K562 (cell line): Measurements from ENCODE around the gene NAP1L4.

ENCODE experiments used
- CTCF ChIP-seq, 3 experiments: IDR thresholded peaks in 2 of 3; conservative IDR thresholded peaks in 1 of 3; 2 replicates each; pipeline ENCODE4 v1.5.1; 2011 to 2012; ENCODE audit warnings: low read length in 3 of 3, mild to moderate bottlenecking in 3 of 3, control low read depth in 2 of 3, improper control_type of control experiment in 1 of 3, inconsistent platforms in 1 of 3, low read depth in 1 of 3, mixed read lengths in 1 of 3, moderate library complexity in 1 of 3; ENCODE audit not compliant: insufficient read depth in 2 of 3
- E2F6 ChIP-seq, 2 experiments: IDR thresholded peaks; 2 replicates each; pipeline ENCODE4 v1.6.1; 2011; ENCODE audit warnings: borderline replicate concordance in 1 of 2, control low read depth in 1 of 2, low read depth in 1 of 2, low read length in 1 of 2, mild to moderate bottlenecking in 1 of 2, mixed read lengths in 1 of 2, moderate library complexity in 1 of 2; ENCODE audit not compliant: insufficient read depth in 1 of 2, insufficient read length in 1 of 2, poor library complexity in 1 of 2, severe bottlenecking in 1 of 2; ENCODE audit errors: extremely low read depth in 1 of 2
- MEF2A ChIP-seq: IDR thresholded peaks from 2 replicates; pipeline ENCODE4 v1.6.1; 2011; ENCODE audit warnings: low read depth, mild to moderate bottlenecking, low read length, moderate library complexity; ENCODE audit not compliant: control insufficient read depth
- OTX1 ChIP-seq: fragments of 450-650 bp; formaldehyde crosslinking; IDR thresholded peaks from 2 replicates; pipeline ENCODE4 v1.4.0; 2022; ENCODE audit warnings: mild to moderate bottlenecking
- RNF2 ChIP-seq: sonication (generic); IDR thresholded peaks from 2 replicates; pipeline ENCODE4 v1.6.1; 2016
- TAF1 ChIP-seq: IDR thresholded peaks from 2 replicates; pipeline ENCODE4 v1.6.1; 2011; ENCODE audit warnings: mild to moderate bottlenecking, low read length, moderate library complexity; ENCODE audit not compliant: insufficient read depth, control insufficient read depth, severe bottlenecking; ENCODE audit errors: extremely low read depth
- ZBED1 ChIP-seq: IDR thresholded peaks from 2 replicates; pipeline ENCODE4 v1.6.1; 2014
- ZNF232 ChIP-seq: sonication (generic); formaldehyde crosslinking; IDR thresholded peaks from 2 replicates; pipeline ENCODE4 v1.8.0; 2022; ENCODE audit warnings: mild to moderate bottlenecking, missing genetic modification reagents
- TF ChIP-seq, protein P1 (sequence below), 2 experiments: fragments of 450-650 bp in 1 of 2; IDR thresholded peaks; 2 replicates each; pipeline ENCODE4 v1.6.1; 2011 to 2017; ENCODE audit warnings: low read depth in 2 of 2, antibody characterized with exemption in 1 of 2, borderline replicate concordance in 1 of 2, low read length in 1 of 2, mild to moderate bottlenecking in 1 of 2, mixed read lengths in 1 of 2; ENCODE audit not compliant: control insufficient read depth in 1 of 2

GRCh38 chr11:2974272-2974671, 17.9 kb downstream of the NAP1L4 start:
- no peak for TF ChIP-seq MEF2A
- TF ChIP-seq, protein P1, sequence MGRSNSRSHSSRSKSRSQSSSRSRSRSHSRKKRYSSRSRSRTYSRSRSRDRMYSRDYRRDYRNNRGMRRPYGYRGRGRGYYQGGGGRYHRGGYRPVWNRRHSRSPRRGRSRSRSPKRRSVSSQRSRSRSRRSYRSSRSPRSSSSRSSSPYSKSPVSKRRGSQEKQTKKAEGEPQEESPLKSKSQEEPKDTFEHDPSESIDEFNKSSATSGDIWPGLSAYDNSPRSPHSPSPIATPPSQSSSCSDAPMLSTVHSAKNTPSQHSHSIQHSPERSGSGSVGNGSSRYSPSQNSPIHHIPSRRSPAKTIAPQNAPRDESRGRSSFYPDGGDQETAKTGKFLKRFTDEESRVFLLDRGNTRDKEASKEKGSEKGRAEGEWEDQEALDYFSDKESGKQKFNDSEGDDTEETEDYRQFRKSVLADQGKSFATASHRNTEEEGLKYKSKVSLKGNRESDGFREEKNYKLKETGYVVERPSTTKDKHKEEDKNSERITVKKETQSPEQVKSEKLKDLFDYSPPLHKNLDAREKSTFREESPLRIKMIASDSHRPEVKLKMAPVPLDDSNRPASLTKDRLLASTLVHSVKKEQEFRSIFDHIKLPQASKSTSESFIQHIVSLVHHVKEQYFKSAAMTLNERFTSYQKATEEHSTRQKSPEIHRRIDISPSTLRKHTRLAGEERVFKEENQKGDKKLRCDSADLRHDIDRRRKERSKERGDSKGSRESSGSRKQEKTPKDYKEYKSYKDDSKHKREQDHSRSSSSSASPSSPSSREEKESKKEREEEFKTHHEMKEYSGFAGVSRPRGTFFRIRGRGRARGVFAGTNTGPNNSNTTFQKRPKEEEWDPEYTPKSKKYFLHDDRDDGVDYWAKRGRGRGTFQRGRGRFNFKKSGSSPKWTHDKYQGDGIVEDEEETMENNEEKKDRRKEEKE (IDR thresholded peaks at IDR 0.05; ENCODE audit: borderline replicate concordance in 1 of 2, control insufficient read depth in 1 of 2, low read depth in 2 of 2, low read length in 1 of 2), result no peak
- TF ChIP-seq CTCF (IDR thresholded peaks at IDR 0.05 in 2 of 3, conservative IDR thresholded peaks at IDR 0.05 in 1 of 3; ENCODE audit: insufficient read depth in 2 of 3, low read depth in 1 of 3, low read length in 3 of 3), result no peak
- no peak for TF ChIP-seq TAF1
- no peak for TF ChIP-seq RNF2
- TF ChIP-seq ZBED1, result no peak
- no peak for TF ChIP-seq ZNF232 (CRISPR knock-in tag)
- TF ChIP-seq E2F6 (IDR thresholded peaks at IDR 0.05; ENCODE audit: borderline replicate concordance in 1 of 2, extremely low read depth in 1 of 2, insufficient read depth in 1 of 2, insufficient read length in 1 of 2, low read depth in 1 of 2, low read length in 1 of 2, poor library complexity in 1 of 2, severe bottlenecking in 1 of 2), result no peak
- TF ChIP-seq OTX1 (CRISPR knock-in tag), result no peak
